ENCODE results near the gene ZFAND2B. TPM values are rescaled to one million over a fixed set of nuclear protein-coding genes. Genes with fewer than 3 reads are reported as not detected.

ZFAND2B gene
- total RNA-seq, 2 donors from 2014 or later: 36.9 to 43.3 TPM

GRCh38 chr2:219159771-219160185 is 46.8 kb upstream of the ZFAND2B start:
- no peak for TF ChIP-seq CTCF (IDR thresholded peaks at IDR 0.05)
- no peak for TF ChIP-seq POLR2A (IDR thresholded peaks at IDR 0.05)
- ATAC-seq (no peak), DNase-seq (no peak)
- H3K36me3 ChIP-seq (replicated peaks in 1 of 2; ENCODE audit: insufficient read depth in 1 of 2, low read depth in 2 of 2): no peaks in the 10 kb centered on the region
- WGBS, 2 donors: 6 to 7% methylated on average over 18 of the region's 18 CpGs
- intact Hi-C loops (cut with DNase I): loop anchor here (5.0 to 10.0 kb wide), 2 partner anchors 143 to 215 kb away; no protein-coding TSS in a partner anchor
- H3K4me3 ChIP-seq: no peak overlapping the region
- H3K27ac ChIP-seq: peak overlapping the region in 3 of 4 donors; percentile 92 to 97 (median 95)
- H3K4me1 ChIP-seq: peaks cover 14% of the 10 kb centered on the region
- no peaks in the 10 kb centered on the region for H3K9me3 ChIP-seq
- H3K27me3 ChIP-seq: no peaks in the 10 kb centered on the region

- peak within 1 kb of the TSS; percentile 92 to 97 (median 96) for H3K27ac ChIP-seq
- H3K4me1 ChIP-seq: peaks cover 14% of the 10 kb centered on the region
- ATAC-seq (peak; percentile 96), DNase-seq (peak; percentile 97 to 99 (median 97))
- 0 to 1% methylated on average over 17 to 70 of the region's 70 CpGs for WGBS, 2 donors
- no peaks in the 10 kb centered on the region for H3K9me3 ChIP-seq
- TF ChIP-seq POLR2A (IDR thresholded peaks at IDR 0.05) (peak; percentile 36 to 71 (median 58)), CTCF (IDR thresholded peaks at IDR 0.05) (peak; percentile 93 to 99 (median 97))
- intact Hi-C loops (cut with DNase I): loop anchor here (5.0 to 10.0 kb wide), 2 partner anchors 142 to 214 kb away; no protein-coding TSS in a partner anchor
- H3K27me3 ChIP-seq: no peaks in the 10 kb centered on the region
- no peaks in the 10 kb centered on the region for H3K36me3 ChIP-seq (replicated peaks in 1 of 2; ENCODE audit: insufficient read depth in 1 of 2, low read depth in 2 of 2)
- H3K4me3 ChIP-seq: peak within 1 kb of the TSS; percentile 27 to 64
Measured at GRCh38 chr2:219160186-219161017, 46.2 kb upstream of the ZFAND2B start, which contains the start of gene NHEJ1. NHEJ1 (minus strand) TSS chr2:219160815; CDS start chr2:219158362, 2,453 bp downstream.

- no peaks in the 10 kb centered on the region for H3K36me3 ChIP-seq (replicated peaks in 1 of 2; ENCODE audit: insufficient read depth in 1 of 2, low read depth in 2 of 2)
- intact Hi-C loops (cut with DNase I): loop anchor here (5.0 to 10.0 kb wide), 2 partner anchors 141 to 214 kb away; no protein-coding TSS in a partner anchor
- H3K27me3 ChIP-seq: no peaks in the 10 kb centered on the region
- H3K9me3 ChIP-seq: no peaks in the 10 kb centered on the region
- peak overlapping the region; percentile 47 to 97 (median 94) for H3K27ac ChIP-seq
- DNase-seq: no peak
- no peak for ATAC-seq
- TF ChIP-seq POLR2A (IDR thresholded peaks at IDR 0.05): no peak
- no peak for TF ChIP-seq CTCF (IDR thresholded peaks at IDR 0.05)
- H3K4me3 ChIP-seq: peak overlapping the region in 1 of 2 donors; percentile 27
- WGBS, 2 donors: 56 to 61% methylated on average over 4 of the region's 4 CpGs
- peaks cover 14% of the 10 kb centered on the region for H3K4me1 ChIP-seq
Measured at GRCh38 chr2:219161097-219161496, 45.5 kb upstream of the ZFAND2B start.

GRCh38 chr2:219163156-219163555 is 43.4 kb upstream of the ZFAND2B start:
- H3K9me3 ChIP-seq: no peaks in the 10 kb centered on the region
- ATAC-seq: no peak
- 83 to 88% methylated on average over 6 of the region's 6 CpGs for WGBS, 2 donors
- TF ChIP-seq POLR2A (IDR thresholded peaks at IDR 0.05): no peak
- H3K4me1 ChIP-seq: peaks cover 14% of the 10 kb centered on the region
- no peak overlapping the region for H3K4me3 ChIP-seq
- no peaks in the 10 kb centered on the region for H3K36me3 ChIP-seq (replicated peaks in 1 of 2; ENCODE audit: insufficient read depth in 1 of 2, low read depth in 2 of 2)
- no peak overlapping the region for H3K27ac ChIP-seq
- no peaks in the 10 kb centered on the region for H3K27me3 ChIP-seq
- no peak for DNase-seq
- intact Hi-C loops (cut with DNase I): loop anchor here (5.0 to 10.0 kb wide), 2 partner anchors 139 to 212 kb away; no protein-coding TSS in a partner anchor
